ENCODE data around the gene ANGPTL7. TPM values are rescaled to one million over a fixed set of nuclear protein-coding genes. Genes with fewer than 3 reads are reported as not detected.

Gene ANGPTL7
- total RNA-seq, 1 experiment from 2014 or later, result not detected

- BruUV-seq (replicated peaks), result no TSS peak
- Histone ChIP-seq H3K27ac (ENCODE audit: low read depth, low read length) (no peak overlapping the region), H3K4me1 (ENCODE audit: control insufficient read depth in 1 of 2, insufficient read depth in 2 of 2, low read length in 2 of 2) (no peaks in the 10 kb centered on the region), H3K79me2 (ENCODE audit: insufficient read depth, low read length) (no peaks in the 10 kb centered on the region), H3K4me2 (ENCODE audit: low read length) (no peak overlapping the region), H3K9ac (ENCODE audit: low read length) (no peak overlapping the region), H4K20me1 (ENCODE audit: insufficient read depth) (no peaks in the 10 kb centered on the region), H3K36me3 (ENCODE audit: control insufficient read depth in 1 of 2, insufficient read depth in 2 of 2, low read length in 2 of 2) (peaks cover 3% of the 10 kb centered on the region in 2 experiments; a peak in 1 of 4 replicates), H3K27me3 (ENCODE audit: insufficient read depth, low read length) (no peaks in the 10 kb centered on the region), H2AFZ (ENCODE audit: low read depth, low read length, poor library complexity, severe bottlenecking) (no peak overlapping the region), H3K9me3 (ENCODE audit: control insufficient read depth in 1 of 2, insufficient read depth in 1 of 2, low read depth in 1 of 2, low read length in 2 of 2) (no peaks in the 10 kb centered on the region), H3K9me2 (ENCODE audit: insufficient read depth) (no peaks in the 10 kb centered on the region), H3K4me3 (replicated peaks in 1 of 2; ENCODE audit: low read depth in 1 of 2, low read length in 2 of 2) (no peak overlapping the region)
- RAD21 ChIA-PET (ENCODE audit: low non-redundant PET in 1 of 2, low total read pairs in 2 of 2, uncharacterized antibody in 2 of 2, unreplicated experiment in 2 of 2), result no interaction called here
- CTCF ChIA-PET, result no interaction called here
- intact Hi-C loops (cut with micrococcal nuclease), result no loop called here
- POLR2A ChIA-PET, result interaction anchor here (0.6 kb wide), 1 partner anchor 94 kb away, joined by 3 read pairs; no protein-coding TSS in a partner anchor
- ATAC-seq, result no peak
- DNase-seq (ENCODE audit: low read depth, low spot score), result no peak
- TF ChIP-seq CEBPB (IDR thresholded peaks at IDR 0.05; ENCODE audit: low read depth) (no peak), ZNF274 (IDR thresholded peaks at IDR 0.05; ENCODE audit: low read depth, low read length) (no peak), YY1 (IDR thresholded peaks at IDR 0.05; ENCODE audit: extremely low read depth, insufficient replicate concordance, low read depth, low read length) (no peak), ZFX (IDR thresholded peaks at IDR 0.05) (no peak), ELF1 (IDR thresholded peaks at IDR 0.05; ENCODE audit: borderline replicate concordance, low read depth) (no peak), EGR1 (IDR thresholded peaks at IDR 0.05; ENCODE audit: low read depth) (no peak), ATF3 (IDR thresholded peaks at IDR 0.05) (no peak), POLR2A (IDR thresholded peaks at IDR 0.05; ENCODE audit: borderline replicate concordance, extremely low read depth, insufficient read depth, insufficient read length) (no peak)
- TF ChIP-seq, protein P1, sequence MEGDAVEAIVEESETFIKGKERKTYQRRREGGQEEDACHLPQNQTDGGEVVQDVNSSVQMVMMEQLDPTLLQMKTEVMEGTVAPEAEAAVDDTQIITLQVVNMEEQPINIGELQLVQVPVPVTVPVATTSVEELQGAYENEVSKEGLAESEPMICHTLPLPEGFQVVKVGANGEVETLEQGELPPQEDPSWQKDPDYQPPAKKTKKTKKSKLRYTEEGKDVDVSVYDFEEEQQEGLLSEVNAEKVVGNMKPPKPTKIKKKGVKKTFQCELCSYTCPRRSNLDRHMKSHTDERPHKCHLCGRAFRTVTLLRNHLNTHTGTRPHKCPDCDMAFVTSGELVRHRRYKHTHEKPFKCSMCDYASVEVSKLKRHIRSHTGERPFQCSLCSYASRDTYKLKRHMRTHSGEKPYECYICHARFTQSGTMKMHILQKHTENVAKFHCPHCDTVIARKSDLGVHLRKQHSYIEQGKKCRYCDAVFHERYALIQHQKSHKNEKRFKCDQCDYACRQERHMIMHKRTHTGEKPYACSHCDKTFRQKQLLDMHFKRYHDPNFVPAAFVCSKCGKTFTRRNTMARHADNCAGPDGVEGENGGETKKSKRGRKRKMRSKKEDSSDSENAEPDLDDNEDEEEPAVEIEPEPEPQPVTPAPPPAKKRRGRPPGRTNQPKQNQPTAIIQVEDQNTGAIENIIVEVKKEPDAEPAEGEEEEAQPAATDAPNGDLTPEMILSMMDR (IDR thresholded peaks at IDR 0.05 in 2 of 3, conservative IDR thresholded peaks at IDR 0.05 in 1 of 3; ENCODE audit: borderline replicate concordance in 1 of 3, insufficient read depth in 1 of 3, low read depth in 2 of 3, low read length in 2 of 3), result no peak
These were observed 30.9 kb upstream of the ANGPTL7 start for GRCh38 chr1:11158291-11158690.
